ENCODE measurements around the gene EMSY.

DNA sequence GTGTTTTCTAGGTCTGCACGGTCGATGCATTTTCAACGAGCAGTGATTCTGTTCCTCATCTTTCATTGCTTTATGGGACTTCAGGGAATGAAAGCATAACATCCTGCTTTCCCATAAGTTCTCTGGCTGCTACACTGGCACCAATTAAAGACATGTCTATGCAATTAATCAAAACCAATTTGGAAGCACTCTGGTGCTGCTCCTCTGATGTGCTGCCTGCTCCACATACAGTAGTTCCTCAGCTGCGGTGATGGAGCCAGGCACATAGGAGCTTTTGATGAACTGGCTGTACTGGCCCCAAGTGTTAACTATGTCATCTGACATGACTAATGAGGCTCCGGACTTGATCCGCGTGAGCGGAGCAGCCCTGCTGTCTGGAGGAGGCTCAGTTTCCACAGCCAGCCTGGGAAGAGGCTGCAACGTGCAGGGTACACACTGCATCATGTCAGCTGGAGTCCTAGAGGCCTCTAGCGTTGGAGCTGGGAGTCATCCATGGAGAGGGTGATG lies 33.9 kb upstream of the EMSY start:
- TF ChIP-seq, protein P1, sequence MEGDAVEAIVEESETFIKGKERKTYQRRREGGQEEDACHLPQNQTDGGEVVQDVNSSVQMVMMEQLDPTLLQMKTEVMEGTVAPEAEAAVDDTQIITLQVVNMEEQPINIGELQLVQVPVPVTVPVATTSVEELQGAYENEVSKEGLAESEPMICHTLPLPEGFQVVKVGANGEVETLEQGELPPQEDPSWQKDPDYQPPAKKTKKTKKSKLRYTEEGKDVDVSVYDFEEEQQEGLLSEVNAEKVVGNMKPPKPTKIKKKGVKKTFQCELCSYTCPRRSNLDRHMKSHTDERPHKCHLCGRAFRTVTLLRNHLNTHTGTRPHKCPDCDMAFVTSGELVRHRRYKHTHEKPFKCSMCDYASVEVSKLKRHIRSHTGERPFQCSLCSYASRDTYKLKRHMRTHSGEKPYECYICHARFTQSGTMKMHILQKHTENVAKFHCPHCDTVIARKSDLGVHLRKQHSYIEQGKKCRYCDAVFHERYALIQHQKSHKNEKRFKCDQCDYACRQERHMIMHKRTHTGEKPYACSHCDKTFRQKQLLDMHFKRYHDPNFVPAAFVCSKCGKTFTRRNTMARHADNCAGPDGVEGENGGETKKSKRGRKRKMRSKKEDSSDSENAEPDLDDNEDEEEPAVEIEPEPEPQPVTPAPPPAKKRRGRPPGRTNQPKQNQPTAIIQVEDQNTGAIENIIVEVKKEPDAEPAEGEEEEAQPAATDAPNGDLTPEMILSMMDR (IDR thresholded peaks at IDR 0.05): no peak
- no peak for TF ChIP-seq POLR2A (IDR thresholded peaks at IDR 0.05)

Measured in adrenal gland (tissue), 5 donors.